Peyer's patch (tissue), 4 donors: ENCODE data around the gene RIOK2. TPM values are rescaled to one million over a fixed set of nuclear protein-coding genes. Genes with fewer than 3 reads are reported as not detected.
"Not testable (repeated sequence)": the region's sequence is repeated elsewhere in the genome, so short reads cannot be mapped to it uniquely, and the experiment has no call there.

Source experiments
- DNase-seq, 3 donors: peaks; one replicate each; pipeline ENCODE4 v3.0.0-alpha.2; 2017 to 2019
- H3K27ac ChIP-seq, 4 donors: fragments of 200-600 bp; sonication (generic); one replicate each; pipeline ENCODE4 v1.5.1; 2016 to 2019
- H3K27me3 ChIP-seq, 2 donors: fragments of 200-600 bp; sonication (generic); one replicate each; pipeline ENCODE4 v1.5.1; 2019
- H3K36me3 ChIP-seq, 3 donors: fragments of 200-600 bp; sonication (generic); one replicate each; pipeline ENCODE4 v1.5.1; 2016 to 2019
- H3K4me1 ChIP-seq, 4 donors: fragments of 200-600 bp; sonication (generic); one replicate each; pipeline ENCODE4 v1.5.1; 2016 to 2019
- H3K4me3 ChIP-seq, 4 donors: fragments of 200-600 bp; sonication (generic); 1 replicate in 3 of 4; 2 replicates in 1 of 4; pipeline ENCODE4 v1.5.1; 2016 to 2019; ENCODE audit warnings: mild to moderate bottlenecking in 1 of 4
- H3K9me3 ChIP-seq, 4 donors: fragments of 200-600 bp; sonication (generic); one replicate each; pipeline ENCODE4 v1.5.1; 2016 to 2019; ENCODE audit warnings: mild to moderate bottlenecking in 1 of 4
- CTCF ChIP-seq, 6 experiments: fragments of 450-650 bp in 4 of 6; fragments of 200-600 bp in 2 of 6; sonication (generic) in 1 of 6; IDR thresholded peaks; one replicate each; pipeline ENCODE4 v1.5.1; 2017 to 2019; ENCODE audit warnings: antibody characterized with exemption in 6 of 6, mild to moderate bottlenecking in 3 of 6, moderate library complexity in 1 of 6
- POLR2A ChIP-seq, 2 donors: fragments of 450-650 bp; IDR thresholded peaks; one replicate each; pipeline ENCODE4 v1.5.1; 2017; ENCODE audit warnings: antibody characterized with exemption in 2 of 2, mild to moderate bottlenecking in 2 of 2, moderate library complexity in 2 of 2
- total RNA-seq, 4 donors: library from RNA; depleted of rRNA; stranded (reverse); fragments of >200 nt; gene quantifications; one replicate each; pipeline ENCODE4 v1.1.0, GENCODE V29; 2016

Gene RIOK2
- total RNA-seq, 4 donors from 2014 or later: 16.5 to 25.3 (median 19.4) TPM

DNA sequence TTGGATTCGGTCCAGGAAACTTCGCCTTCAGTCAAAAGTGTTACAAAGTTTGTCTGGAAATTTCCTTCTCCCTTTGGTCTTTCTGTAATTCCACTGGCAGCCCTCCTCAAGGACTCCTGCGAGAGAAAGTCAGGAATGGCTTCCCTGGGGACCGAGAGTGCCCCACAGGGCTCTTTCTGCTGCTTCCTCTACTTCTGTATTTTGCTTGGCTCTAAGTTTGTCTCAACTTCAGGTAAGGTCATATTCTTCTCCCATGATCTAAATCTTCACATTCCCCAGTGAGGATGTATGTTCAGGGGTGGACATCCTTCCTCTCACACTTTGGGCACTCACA is 10.3 kb upstream of the RIOK2 start:
- Histone ChIP-seq H3K9me3 (no peaks in the 10 kb centered on the region), H3K27ac (no peak overlapping the region), H3K27me3 (no peaks in the 10 kb centered on the region), H3K4me3 (no peak overlapping the region), H3K4me1 (no peaks in the 10 kb centered on the region), H3K36me3 (no peaks in the 10 kb centered on the region)
- no peak for TF ChIP-seq POLR2A (IDR thresholded peaks at IDR 0.05)
- TF ChIP-seq CTCF (IDR thresholded peaks at IDR 0.05): no peak
- no peak for DNase-seq

GRCh38 chr5:97192580-97193354 is 9.7 kb upstream of the RIOK2 start:
- Histone ChIP-seq H3K4me1 (no peaks in the 10 kb centered on the region), H3K9me3 (no peaks in the 10 kb centered on the region), H3K36me3 (no peaks in the 10 kb centered on the region), H3K27me3 (no peaks in the 10 kb centered on the region), H3K27ac (no peak overlapping the region), H3K4me3 (no peak overlapping the region)
- DNase-seq: no peak
- TF ChIP-seq POLR2A (IDR thresholded peaks at IDR 0.05): no peak
- no peak for TF ChIP-seq CTCF (IDR thresholded peaks at IDR 0.05)

DNA sequence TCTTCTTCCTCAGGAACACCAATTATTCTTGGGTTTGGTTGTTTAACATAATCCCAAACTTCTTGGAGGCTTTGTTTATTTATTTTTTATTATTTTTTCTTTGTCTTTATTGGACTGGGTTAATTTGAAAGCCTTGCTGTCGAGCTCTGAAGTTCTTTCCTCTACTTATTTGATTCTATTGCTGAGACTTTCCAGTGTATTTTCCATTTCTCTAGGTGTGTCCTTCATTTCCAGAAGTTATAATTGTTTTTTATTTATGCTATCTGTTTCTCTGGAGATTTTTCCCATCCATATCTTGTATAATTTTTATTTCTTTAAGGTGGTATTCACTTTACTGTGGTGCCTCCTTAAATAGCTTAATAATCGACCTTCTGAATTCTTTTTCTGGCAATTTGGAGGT is 8.8 kb upstream of the RIOK2 start:
- H3K4me3 ChIP-seq: no peak overlapping the region
- no peaks in the 10 kb centered on the region for H3K27me3 ChIP-seq
- no peaks in the 10 kb centered on the region for H3K36me3 ChIP-seq
- no peak for DNase-seq
- H3K27ac ChIP-seq: no peak overlapping the region
- no peak for TF ChIP-seq CTCF (IDR thresholded peaks at IDR 0.05)
- no peak for TF ChIP-seq POLR2A (IDR thresholded peaks at IDR 0.05)
- no peaks in the 10 kb centered on the region for H3K9me3 ChIP-seq
- no peaks in the 10 kb centered on the region for H3K4me1 ChIP-seq

DNA sequence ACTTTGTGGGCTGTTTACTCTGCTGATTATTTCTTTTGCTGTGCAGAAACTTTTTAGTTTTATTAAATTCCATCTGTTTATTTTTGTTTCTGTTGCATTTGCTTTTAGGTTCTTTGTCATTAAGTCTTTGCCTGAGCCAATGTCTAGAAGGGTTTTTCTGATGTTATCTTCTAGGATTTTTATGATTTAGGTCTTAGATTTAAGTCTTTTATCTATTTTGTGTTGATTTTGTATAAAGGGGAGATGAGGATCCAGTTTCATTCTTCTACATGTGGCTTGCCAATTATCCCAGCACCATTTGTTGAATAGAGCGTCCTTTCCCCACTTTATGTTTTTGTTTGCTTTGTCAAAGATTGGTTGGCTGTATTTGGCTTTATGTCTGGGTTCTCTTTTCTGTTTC is 6.5 kb upstream of the RIOK2 start:
- H3K4me1 ChIP-seq, DNase-seq, H3K36me3 ChIP-seq, H3K27ac ChIP-seq, H3K4me3 ChIP-seq, H3K27me3 ChIP-seq, H3K9me3 ChIP-seq: not testable (repeated sequence)

DNA sequence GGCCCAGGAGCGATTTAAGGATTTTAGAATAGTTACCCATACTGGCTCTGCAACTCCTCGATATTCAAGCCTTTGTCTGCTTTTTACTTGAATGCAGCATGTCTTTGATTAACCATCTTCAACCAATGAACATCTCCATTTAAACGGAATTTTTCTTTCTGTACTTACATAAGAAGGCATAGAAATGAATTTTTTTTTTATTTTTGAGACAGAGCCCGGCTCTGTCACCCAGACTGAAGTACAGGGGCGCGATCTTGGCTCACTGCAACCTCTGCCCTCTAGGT is 825 bp upstream of the RIOK2 start:
- TF ChIP-seq CTCF (IDR thresholded peaks at IDR 0.05) (no peak), POLR2A (IDR thresholded peaks at IDR 0.05) (no peak)
- H3K9me3 ChIP-seq: no peaks in the 10 kb centered on the region
- H3K36me3 ChIP-seq: peaks cover 0 to 2% (median 0%) of the 10 kb centered on the region in 3 donors
- H3K27ac ChIP-seq: peak overlapping the region; percentile 82 to 95 (median 87)
- DNase-seq: no peak
- H3K4me1 ChIP-seq: peaks cover 0 to 21% (median 5%) of the 10 kb centered on the region in 4 donors
- H3K27me3 ChIP-seq: no peaks in the 10 kb centered on the region
- H3K4me3 ChIP-seq: peak overlapping the region; percentile 70 to 81 (median 74)

DNA sequence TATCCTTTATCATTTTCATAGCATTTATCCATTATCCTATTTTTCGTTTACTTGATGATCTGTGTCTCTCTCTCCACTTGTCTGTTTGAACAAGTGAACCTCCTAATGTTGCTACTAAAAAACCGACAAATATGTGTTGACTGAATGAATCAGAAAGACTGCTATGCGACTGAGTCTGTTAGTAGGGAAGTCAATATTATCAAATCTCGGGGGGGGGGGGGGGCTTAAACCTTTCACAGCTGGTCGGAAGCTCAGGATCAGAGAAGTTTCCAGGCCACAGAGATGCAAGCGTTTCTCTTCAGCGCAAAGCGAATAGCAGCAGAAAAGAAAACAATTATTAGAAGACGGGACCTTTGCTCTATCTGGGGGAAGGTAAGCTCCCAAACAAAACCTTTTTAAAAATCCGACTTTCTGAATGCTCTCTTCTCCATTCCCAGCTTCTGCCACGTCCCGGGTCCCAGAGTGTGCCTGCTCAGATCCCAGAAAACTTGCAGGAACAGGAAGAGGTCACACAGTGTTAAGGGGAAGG is 412 bp downstream of the RIOK2 start:
- Histone ChIP-seq H3K27me3 (no peaks in the 10 kb centered on the region), H3K9me3 (no peaks in the 10 kb centered on the region), H3K36me3 (peaks cover 0 to 14% (median 0%) of the 10 kb centered on the region in 3 donors), H3K4me1 (peaks cover 0 to 21% (median 5%) of the 10 kb centered on the region in 4 donors), H3K27ac (peak overlapping the region; percentile 82 to 95 (median 87)), H3K4me3 (peak overlapping the region; percentile 70 to 81 (median 74))
- TF ChIP-seq POLR2A (IDR thresholded peaks at IDR 0.05) (no peak), CTCF (IDR thresholded peaks at IDR 0.05) (no peak)
- DNase-seq: no peak
